Vagina (tissue), 2 donors: ENCODE results near the gene PCDHB5. TPM values are rescaled to one million over a fixed set of nuclear protein-coding genes. Genes with fewer than 3 reads are reported as not detected.

Experiments
- DNase-seq, 2 donors: peaks; one replicate each; pipeline ENCODE4 v3.0.0-alpha.2; 2017; ENCODE audit errors: extremely low spot score in 2 of 2
- H3K27ac ChIP-seq: fragments of 200-600 bp; sonication (generic); one replicate; pipeline ENCODE4 v1.5.1; 2019
- H3K27me3 ChIP-seq: fragments of 200-600 bp; sonication (generic); one replicate; pipeline ENCODE4 v1.5.1; 2019
- H3K36me3 ChIP-seq, 2 donors: fragments of 200-600 bp; sonication (generic); one replicate each; pipeline ENCODE4 v1.5.1; 2017 to 2019
- H3K4me1 ChIP-seq: fragments of 200-600 bp; sonication (generic); one replicate; pipeline ENCODE4 v1.5.1; 2019
- H3K4me3 ChIP-seq, 2 donors: fragments of 200-600 bp; sonication (generic); 1 replicate in 1 of 2; 2 replicates in 1 of 2; pipeline ENCODE4 v1.5.1; 2016 to 2019
- H3K9me3 ChIP-seq: fragments of 200-600 bp; sonication (generic); one replicate; pipeline ENCODE4 v1.5.1; 2019
- POLR2A ChIP-seq, 2 donors: fragments of 450-650 bp; IDR thresholded peaks; one replicate each; pipeline ENCODE4 v1.6.1; 2017; ENCODE audit warnings: antibody characterized with exemption in 2 of 2, mild to moderate bottlenecking in 2 of 2, moderate library complexity in 2 of 2
- POLR2AphosphoS5 ChIP-seq, 2 donors: sonication (generic); formaldehyde crosslinking; IDR thresholded peaks; one replicate each; pipeline ENCODE4 v1.9.0; 2017; ENCODE audit warnings: antibody characterized with exemption in 2 of 2, mild to moderate bottlenecking in 2 of 2, low read depth in 1 of 2; ENCODE audit not compliant: insufficient read depth in 1 of 2
- intact Hi-C: fragments of 100-400 bp; cut with DNase I; formaldehyde crosslinking; loops from one replicate; pipeline ENCODE4 v1.15.1; 2023
- total RNA-seq: library from RNA; depleted of rRNA; stranded (reverse); fragments of >200 nt; gene quantifications from one replicate; pipeline ENCODE4 v1.2.3, GENCODE V29; 2016
- TF ChIP-seq, protein P1 (sequence below), 3 experiments: fragments of 450-650 bp in 2 of 3; fragments of 200-600 bp in 1 of 3; sonication (generic) in 1 of 3; IDR thresholded peaks; one replicate each; pipeline ENCODE4 v1.5.1; 2017 to 2019; ENCODE audit warnings: antibody characterized with exemption in 3 of 3, mild to moderate bottlenecking in 2 of 3, moderate library complexity in 2 of 3

The PCDHB5 gene
- total RNA-seq, 1 donor from 2014 or later, result 2.9 TPM

DNA sequence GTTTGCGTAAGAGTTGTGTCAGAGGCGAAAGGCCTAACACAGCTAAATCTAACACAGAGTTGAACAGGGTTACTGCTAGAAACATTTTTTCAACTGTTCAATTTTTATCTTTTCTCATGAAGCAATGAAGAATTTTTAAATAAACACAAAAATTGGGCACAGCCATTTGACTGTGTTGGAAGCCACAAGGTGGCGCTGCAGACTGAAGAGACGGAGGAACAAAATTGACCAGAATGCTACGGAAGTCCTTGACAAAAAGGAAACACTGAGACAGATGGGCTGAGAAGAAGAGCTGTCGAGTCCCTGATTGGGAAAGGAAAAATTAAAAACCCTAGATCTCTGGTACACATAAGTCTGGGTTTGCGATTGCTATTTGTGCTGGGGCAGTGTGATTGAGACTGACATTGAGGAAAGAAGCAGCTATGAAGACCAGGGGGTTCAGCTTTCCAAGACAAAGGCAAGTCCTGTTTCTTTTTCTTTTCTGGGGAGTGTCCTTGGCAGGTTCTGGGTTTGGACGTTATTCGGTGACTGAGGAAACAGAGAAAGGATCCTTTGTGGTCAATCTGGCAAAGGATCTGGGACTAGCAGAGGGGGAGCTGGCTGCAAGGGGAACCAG is 52.0 kb downstream of the PCDHB5 start, which contains the start of gene PCDHB9:
Gene PCDHB9, plus strand, starts transcription at position 265 of the 616 bp plus-strand sequence. Its CDS starts 158 bp downstream, at position 423.
- intact Hi-C loops, result no loop called here
- peaks cover 26% of the 10 kb centered on the region for H3K9me3 ChIP-seq
- H3K36me3 ChIP-seq, result no peaks in the 10 kb centered on the region
- H3K4me3 ChIP-seq, result no peak within 1 kb of the TSS
- no peak for TF ChIP-seq POLR2A (IDR thresholded peaks at IDR 0.05)
- TF ChIP-seq POLR2AphosphoS5 (IDR thresholded peaks at IDR 0.05; ENCODE audit: insufficient read depth in 1 of 2, low read depth in 1 of 2), result no peak
- TF ChIP-seq, protein P1, sequence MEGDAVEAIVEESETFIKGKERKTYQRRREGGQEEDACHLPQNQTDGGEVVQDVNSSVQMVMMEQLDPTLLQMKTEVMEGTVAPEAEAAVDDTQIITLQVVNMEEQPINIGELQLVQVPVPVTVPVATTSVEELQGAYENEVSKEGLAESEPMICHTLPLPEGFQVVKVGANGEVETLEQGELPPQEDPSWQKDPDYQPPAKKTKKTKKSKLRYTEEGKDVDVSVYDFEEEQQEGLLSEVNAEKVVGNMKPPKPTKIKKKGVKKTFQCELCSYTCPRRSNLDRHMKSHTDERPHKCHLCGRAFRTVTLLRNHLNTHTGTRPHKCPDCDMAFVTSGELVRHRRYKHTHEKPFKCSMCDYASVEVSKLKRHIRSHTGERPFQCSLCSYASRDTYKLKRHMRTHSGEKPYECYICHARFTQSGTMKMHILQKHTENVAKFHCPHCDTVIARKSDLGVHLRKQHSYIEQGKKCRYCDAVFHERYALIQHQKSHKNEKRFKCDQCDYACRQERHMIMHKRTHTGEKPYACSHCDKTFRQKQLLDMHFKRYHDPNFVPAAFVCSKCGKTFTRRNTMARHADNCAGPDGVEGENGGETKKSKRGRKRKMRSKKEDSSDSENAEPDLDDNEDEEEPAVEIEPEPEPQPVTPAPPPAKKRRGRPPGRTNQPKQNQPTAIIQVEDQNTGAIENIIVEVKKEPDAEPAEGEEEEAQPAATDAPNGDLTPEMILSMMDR (IDR thresholded peaks at IDR 0.05), result no peak
- no peak within 1 kb of the TSS for H3K27ac ChIP-seq
- H3K27me3 ChIP-seq, result no peaks in the 10 kb centered on the region
- DNase-seq, result no peak
- H3K4me1 ChIP-seq, result no peaks in the 10 kb centered on the region

Other genes starting within 250 kb of the PCDHB5 start
- gene PCDHAC1, start 208.9 kb upstream of the PCDHB5 start, total RNA-seq, result 0.49 TPM
- gene PCDHAC2, start 168.7 kb upstream of the PCDHB5 start, total RNA-seq, result 3.9 TPM
- gene PCDHB1, start 83.8 kb upstream of the PCDHB5 start, total RNA-seq, result not detected
- gene PCDHB2, start 40.6 kb upstream of the PCDHB5 start, total RNA-seq, result 3.4 TPM
- gene PCDHB3, start 34.7 kb upstream of the PCDHB5 start, total RNA-seq, result 2.0 TPM
- gene PCDHB4, start 13.4 kb upstream of the PCDHB5 start, total RNA-seq, result 8.3 TPM
- not detected for gene PCDHB6, start 14.9 kb downstream of the PCDHB5 start, total RNA-seq
- 0.98 TPM for gene PCDHB7, start 37.4 kb downstream of the PCDHB5 start, total RNA-seq
- 0.25 TPM for gene PCDHB8, start 42.6 kb downstream of the PCDHB5 start, total RNA-seq
- 12.3 TPM for gene PCDHB16, start 47.2 kb downstream of the PCDHB5 start, total RNA-seq
- 3.7 TPM for gene PCDHB9, start 52.0 kb downstream of the PCDHB5 start, total RNA-seq
- gene PCDHB10, start 57.1 kb downstream of the PCDHB5 start, total RNA-seq, result 3.2 TPM
- gene PCDHB11, start 64.4 kb downstream of the PCDHB5 start, total RNA-seq, result 2.2 TPM
- 2.5 TPM for gene PCDHB12, start 73.5 kb downstream of the PCDHB5 start, total RNA-seq
- gene PCDHB13, start 78.7 kb downstream of the PCDHB5 start, total RNA-seq, result 3.7 TPM
- 4.2 TPM for gene PCDHB14, start 88.1 kb downstream of the PCDHB5 start, total RNA-seq
- gene PCDHB15, start 110.2 kb downstream of the PCDHB5 start, total RNA-seq, result 3.2 TPM
- gene SLC25A2, start 168.8 kb downstream of the PCDHB5 start, total RNA-seq, result not detected
- 53.8 TPM for gene TAF7, start 185.6 kb downstream of the PCDHB5 start, total RNA-seq
- not detected for gene PCDHGA1, start 195.3 kb downstream of the PCDHB5 start, total RNA-seq
- 6.1 TPM for gene PCDHGA2, start 203.6 kb downstream of the PCDHB5 start, total RNA-seq
- gene PCDHGA3, start 208.6 kb downstream of the PCDHB5 start, total RNA-seq, result 3.4 TPM
- gene PCDHGB1, start 214.9 kb downstream of the PCDHB5 start, total RNA-seq, result 3.9 TPM
- gene PCDHGA4, start 219.8 kb downstream of the PCDHB5 start, total RNA-seq, result 3.9 TPM
- 8.3 TPM for gene PCDHGB2, start 224.8 kb downstream of the PCDHB5 start, total RNA-seq
- gene PCDHGA5, start 229.0 kb downstream of the PCDHB5 start, total RNA-seq, result 8.6 TPM
- 5.4 TPM for gene PCDHGB3, start 235.0 kb downstream of the PCDHB5 start, total RNA-seq
- 6.4 TPM for gene PCDHGA6, start 238.7 kb downstream of the PCDHB5 start, total RNA-seq
- 5.2 TPM for gene PCDHGA7, start 247.5 kb downstream of the PCDHB5 start, total RNA-seq